NB4 (cell line): ENCODE results near the gene DCLK3.

Experiments
- DNase-seq: peaks from one replicate; pipeline ENCODE4 v3.0.0; 2010; ENCODE audit warnings: low read depth
- H3K4me3 ChIP-seq: one replicate; pipeline ENCODE4 v1.5.1; 2011; ENCODE audit warnings: mild to moderate bottlenecking, low read depth, low read length, moderate library complexity
- MYC ChIP-seq: IDR thresholded peaks from 2 replicates; pipeline ENCODE4 v1.6.1; 2011; ENCODE audit warnings: low read depth, low read length
- POLR2A ChIP-seq: IDR thresholded peaks from 2 replicates; pipeline ENCODE4 v1.6.1; 2011; ENCODE audit warnings: mild to moderate bottlenecking; ENCODE audit not compliant: insufficient read length; ENCODE audit errors: extremely low read depth
- TF ChIP-seq, protein P1 (sequence below): IDR thresholded peaks from 2 replicates; pipeline ENCODE4 v1.6.1; 2011; ENCODE audit warnings: low read depth, low read length
- TF ChIP-seq, protein P2 (sequence below): IDR thresholded peaks from one replicate; pipeline ENCODE4 v1.5.1; 2012; ENCODE audit warnings: low read depth, low read length

Gene DCLK3

DNA sequence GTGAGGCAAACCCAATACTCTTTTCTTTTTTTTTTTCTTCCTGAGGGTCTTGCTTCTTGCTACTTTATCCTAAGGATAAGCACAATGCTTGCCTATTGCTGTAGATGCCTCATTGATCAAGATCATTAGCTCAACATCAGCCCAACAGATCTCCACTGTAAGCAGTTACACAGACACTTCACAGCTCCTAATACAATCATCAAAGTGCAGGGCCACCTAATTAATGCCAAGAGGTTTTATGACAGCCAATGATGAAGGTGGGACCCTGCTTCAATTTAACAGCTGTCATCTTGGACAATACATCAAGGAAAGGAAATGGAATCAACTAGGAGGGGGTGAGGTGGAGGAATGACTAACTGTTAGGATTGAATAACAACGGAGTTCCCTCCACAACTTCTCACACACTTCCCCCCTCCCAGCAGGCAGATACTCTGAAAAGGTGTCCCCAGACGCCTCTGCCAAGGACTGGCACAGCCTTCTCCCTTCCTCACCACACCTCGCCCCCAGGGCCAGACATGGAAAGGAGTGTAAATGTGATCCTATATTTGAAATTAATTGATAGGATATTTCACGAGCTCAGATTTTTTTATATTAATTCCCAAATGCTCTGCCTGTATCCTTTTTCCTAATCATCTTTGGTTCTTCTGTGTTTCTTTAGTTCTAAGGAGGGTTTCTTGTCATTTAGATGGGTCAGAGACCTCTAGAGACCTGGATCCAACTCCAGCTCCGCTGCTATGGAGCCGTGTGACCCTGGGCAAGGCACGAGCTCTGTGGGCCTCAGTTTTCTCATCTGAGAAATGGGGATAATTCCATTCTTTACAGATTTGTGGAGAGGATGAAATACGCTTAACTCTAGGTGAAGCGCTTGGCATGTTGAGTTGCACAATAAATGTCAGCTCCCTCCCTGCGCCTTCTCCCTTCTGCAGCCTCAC is 1.2 kb downstream of the DCLK3 start:
- TF ChIP-seq, protein P1, sequence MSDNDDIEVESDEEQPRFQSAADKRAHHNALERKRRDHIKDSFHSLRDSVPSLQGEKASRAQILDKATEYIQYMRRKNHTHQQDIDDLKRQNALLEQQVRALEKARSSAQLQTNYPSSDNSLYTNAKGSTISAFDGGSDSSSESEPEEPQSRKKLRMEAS = no peak
- TF ChIP-seq MYC (no peak), POLR2A (no peak)
- TF ChIP-seq, protein P2, sequence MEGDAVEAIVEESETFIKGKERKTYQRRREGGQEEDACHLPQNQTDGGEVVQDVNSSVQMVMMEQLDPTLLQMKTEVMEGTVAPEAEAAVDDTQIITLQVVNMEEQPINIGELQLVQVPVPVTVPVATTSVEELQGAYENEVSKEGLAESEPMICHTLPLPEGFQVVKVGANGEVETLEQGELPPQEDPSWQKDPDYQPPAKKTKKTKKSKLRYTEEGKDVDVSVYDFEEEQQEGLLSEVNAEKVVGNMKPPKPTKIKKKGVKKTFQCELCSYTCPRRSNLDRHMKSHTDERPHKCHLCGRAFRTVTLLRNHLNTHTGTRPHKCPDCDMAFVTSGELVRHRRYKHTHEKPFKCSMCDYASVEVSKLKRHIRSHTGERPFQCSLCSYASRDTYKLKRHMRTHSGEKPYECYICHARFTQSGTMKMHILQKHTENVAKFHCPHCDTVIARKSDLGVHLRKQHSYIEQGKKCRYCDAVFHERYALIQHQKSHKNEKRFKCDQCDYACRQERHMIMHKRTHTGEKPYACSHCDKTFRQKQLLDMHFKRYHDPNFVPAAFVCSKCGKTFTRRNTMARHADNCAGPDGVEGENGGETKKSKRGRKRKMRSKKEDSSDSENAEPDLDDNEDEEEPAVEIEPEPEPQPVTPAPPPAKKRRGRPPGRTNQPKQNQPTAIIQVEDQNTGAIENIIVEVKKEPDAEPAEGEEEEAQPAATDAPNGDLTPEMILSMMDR = no peak
- H3K4me3 ChIP-seq = no peak overlapping the region
- no peak for DNase-seq

DNA sequence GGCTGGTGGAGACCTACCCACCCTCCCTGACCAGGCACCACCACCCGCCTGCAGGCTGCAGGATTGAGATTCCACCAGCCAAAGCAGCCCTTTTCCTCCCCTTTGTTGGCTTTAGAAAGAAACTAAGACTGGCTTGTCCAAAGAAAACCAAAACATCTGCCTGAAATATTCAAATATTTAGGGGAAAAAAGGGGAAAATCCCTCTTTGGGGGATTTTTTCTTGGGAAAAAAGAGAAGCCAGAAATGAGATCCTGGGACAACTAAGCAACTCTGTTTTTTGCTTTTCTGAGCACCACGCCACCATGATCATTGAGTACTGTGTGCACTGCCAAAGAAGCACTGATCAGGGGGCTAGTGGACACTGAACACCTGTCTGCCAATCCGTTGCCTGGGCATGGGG is 2.6 kb downstream of the DCLK3 start:
- TF ChIP-seq, protein P2 = no peak
- TF ChIP-seq, protein P1 = no peak
- TF ChIP-seq POLR2A (no peak), MYC (no peak)
- no peak overlapping the region for H3K4me3 ChIP-seq
- no peak for DNase-seq

DNA sequence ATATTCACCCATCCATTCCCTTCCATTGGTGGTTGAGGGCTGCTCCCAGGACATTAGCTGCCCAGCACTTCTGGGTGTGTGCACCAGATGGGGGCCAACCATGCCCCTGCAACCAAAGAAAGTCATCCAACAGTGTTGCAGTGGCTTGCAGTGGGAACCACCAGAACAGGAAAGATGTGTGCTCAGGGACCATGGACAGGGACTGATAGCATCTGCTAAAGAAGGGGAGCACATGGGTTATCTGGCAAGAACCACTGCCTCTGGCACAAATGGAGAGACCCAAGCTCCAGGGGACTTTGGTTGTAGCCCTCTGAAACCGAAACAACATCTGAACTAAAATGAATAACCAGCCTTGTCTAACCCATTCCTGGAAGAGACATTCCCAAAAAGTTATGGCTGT is 8.1 kb downstream of the DCLK3 start:
- H3K4me3 ChIP-seq = no peak overlapping the region
- no peak for DNase-seq
- TF ChIP-seq POLR2A (no peak), MYC (no peak)
- TF ChIP-seq, protein P2 = no peak
- TF ChIP-seq, protein P1 = no peak

DNA sequence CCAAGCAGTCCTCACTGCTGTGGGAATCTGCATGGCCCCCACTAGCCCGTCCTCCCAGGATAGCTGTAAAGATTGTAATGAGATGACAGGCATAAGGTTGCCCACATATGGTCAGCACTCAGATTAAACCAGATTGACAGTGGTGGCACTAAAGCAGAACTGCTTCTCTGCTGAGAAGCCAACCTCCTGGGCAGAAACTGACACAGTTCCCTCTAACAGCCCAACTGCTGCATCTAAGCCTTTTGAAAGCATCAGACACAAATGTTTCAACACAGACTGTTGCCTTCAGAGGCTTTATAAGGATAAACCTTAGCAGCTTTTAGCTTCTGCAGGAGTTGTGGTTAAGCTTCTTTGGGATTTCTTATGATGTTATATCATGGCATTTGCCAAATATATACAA is 13.0 kb downstream of the DCLK3 start:
- H3K4me3 ChIP-seq = no peak overlapping the region
- TF ChIP-seq MYC = no peak

DNA sequence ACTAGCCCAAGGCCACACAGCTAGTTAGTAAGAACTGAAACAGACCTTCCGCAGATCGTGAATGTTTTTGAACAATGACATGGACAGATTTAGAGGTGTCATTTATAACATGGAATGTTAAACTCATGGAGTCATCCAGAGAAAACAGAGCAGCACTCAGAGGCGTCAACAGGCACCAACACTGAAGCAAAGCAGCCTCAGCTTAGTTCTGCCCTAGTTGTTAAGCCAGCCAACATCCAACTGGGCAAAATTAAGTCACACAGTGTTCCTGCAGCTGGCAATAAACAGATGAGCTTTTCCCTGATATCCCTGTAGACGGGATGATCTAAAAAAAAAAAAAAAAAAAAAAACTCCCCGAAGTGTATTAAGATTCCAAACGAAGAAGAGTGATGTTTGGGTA is 13.6 kb downstream of the DCLK3 start:
- no peak overlapping the region for H3K4me3 ChIP-seq
- no peak for TF ChIP-seq MYC
- TF ChIP-seq, protein P2 = no peak
- no peak for TF ChIP-seq POLR2A
- TF ChIP-seq, protein P1 = no peak
- DNase-seq = no peak

More for the DNA sequence above, 13.0 kb downstream of the DCLK3 start:
- DNase-seq = no peak

DNA sequence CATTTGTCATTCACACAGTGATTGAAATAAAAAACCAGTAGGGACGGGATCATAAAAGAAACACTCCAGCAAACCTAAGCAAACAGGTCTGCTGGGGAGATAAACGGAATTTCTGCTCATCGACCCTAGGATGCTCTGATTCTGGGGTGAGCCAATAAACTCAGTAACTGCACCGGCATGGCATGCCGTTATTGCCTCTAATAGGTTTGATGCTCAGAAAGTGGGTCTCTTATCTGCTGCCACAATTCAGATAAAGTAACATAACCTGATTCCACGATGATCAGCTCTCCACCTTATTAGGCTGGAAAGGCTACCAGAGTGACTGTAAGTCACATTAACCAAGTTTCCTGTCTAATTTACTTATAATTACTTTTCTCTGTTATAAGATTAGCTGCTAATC is 19.6 kb downstream of the DCLK3 start:
- DNase-seq = no peak
- TF ChIP-seq MYC = no peak
- TF ChIP-seq, protein P2 = no peak
- TF ChIP-seq, protein P1 = no peak
- no peak overlapping the region for H3K4me3 ChIP-seq
